ENCODE data around the gene IL16.

DNA sequence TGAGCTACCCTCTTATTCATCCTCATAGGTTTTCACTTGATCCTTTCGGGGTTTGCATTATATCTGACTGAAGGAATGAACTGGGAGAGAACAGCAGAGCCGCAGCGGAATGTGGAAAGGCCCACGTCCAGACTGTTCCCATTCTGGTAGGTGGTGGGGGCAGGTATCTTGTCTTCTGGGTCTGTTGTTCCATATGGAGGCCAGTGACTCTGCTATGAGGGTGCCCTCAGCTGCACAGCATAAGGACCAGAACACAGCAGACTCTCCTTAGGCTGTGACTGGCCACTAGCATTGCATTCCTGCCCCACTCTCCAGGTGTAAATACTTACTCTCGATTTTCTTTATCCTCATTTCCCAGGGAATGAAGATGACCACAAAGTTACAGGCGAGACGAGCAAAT, 165.2 kb downstream of the IL16 start:
- TF ChIP-seq EZH2 (IDR thresholded peaks at IDR 0.05; ENCODE audit: borderline replicate concordance, low read depth, low read length, severe bottlenecking) = no peak
- TF ChIP-seq, protein P1, sequence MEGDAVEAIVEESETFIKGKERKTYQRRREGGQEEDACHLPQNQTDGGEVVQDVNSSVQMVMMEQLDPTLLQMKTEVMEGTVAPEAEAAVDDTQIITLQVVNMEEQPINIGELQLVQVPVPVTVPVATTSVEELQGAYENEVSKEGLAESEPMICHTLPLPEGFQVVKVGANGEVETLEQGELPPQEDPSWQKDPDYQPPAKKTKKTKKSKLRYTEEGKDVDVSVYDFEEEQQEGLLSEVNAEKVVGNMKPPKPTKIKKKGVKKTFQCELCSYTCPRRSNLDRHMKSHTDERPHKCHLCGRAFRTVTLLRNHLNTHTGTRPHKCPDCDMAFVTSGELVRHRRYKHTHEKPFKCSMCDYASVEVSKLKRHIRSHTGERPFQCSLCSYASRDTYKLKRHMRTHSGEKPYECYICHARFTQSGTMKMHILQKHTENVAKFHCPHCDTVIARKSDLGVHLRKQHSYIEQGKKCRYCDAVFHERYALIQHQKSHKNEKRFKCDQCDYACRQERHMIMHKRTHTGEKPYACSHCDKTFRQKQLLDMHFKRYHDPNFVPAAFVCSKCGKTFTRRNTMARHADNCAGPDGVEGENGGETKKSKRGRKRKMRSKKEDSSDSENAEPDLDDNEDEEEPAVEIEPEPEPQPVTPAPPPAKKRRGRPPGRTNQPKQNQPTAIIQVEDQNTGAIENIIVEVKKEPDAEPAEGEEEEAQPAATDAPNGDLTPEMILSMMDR (IDR thresholded peaks at IDR 0.05; ENCODE audit: borderline replicate concordance, extremely low read depth, low read length, poor library complexity, severe bottlenecking) = no peak

All from DND-41 (cell line).